ENCODE results near the gene CENPC. TPM values are rescaled to one million over a fixed set of nuclear protein-coding genes. Genes with fewer than 3 reads are reported as not detected.

CENPC gene
- total and polyA plus RNA-seq, 2 experiments from 2014 or later = 21.6 to 24.5 TPM

DNA sequence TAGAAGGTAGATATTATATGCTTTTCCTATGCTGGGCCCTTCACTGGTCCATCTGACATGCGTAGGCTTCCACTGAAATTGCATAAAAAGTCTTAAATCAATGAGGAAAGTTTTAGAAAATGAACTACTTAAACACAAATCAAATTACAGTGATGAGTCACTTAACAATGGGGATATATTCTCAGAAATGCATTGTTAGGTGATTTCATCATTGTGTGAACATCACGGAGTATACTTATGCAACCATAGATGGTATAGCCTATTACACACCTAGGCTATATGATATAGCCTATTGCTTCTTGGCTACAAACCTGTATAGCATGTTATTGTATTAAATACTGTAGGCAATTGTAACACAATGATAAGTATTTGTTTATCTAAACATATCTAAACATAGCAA lies 23.5 kb upstream of the CENPC start:
- Mint-ChIP-seq H3K36me3 (ENCODE audit: low read depth) (no peaks in the 10 kb centered on the region), H3K9me3 (no peaks in the 10 kb centered on the region), H3K4me1 (no peaks in the 10 kb centered on the region), H3K27me3 (ENCODE audit: insufficient read depth, low read depth, poor library complexity) (no peaks in the 10 kb centered on the region), H3K4me3 (no peak overlapping the region), H3K27ac (peak overlapping the region; percentile 35; the same call in 1 of the 2 replicates)
- TF ChIP-seq CREB1 (CRISPR knock-in tag; IDR thresholded peaks at IDR 0.05; ENCODE audit: low read depth) = no peak
- TF ChIP-seq EZH2 (IDR thresholded peaks at IDR 0.05; ENCODE audit: low read depth, unreplicated experiment) = no peak
- TF ChIP-seq ZNF462 (CRISPR knock-in tag; IDR thresholded peaks at IDR 0.05) = no peak
- TF ChIP-seq STAT1 (IDR thresholded peaks at IDR 0.05; ENCODE audit: unreplicated experiment) = no peak
- TF ChIP-seq NANOG (IDR thresholded peaks at IDR 0.05; ENCODE audit: borderline replicate concordance) = no peak
- no peak for TF ChIP-seq ZNF331 (CRISPR knock-in tag; IDR thresholded peaks at IDR 0.05; ENCODE audit: low read depth)
- TF ChIP-seq, protein P1, sequence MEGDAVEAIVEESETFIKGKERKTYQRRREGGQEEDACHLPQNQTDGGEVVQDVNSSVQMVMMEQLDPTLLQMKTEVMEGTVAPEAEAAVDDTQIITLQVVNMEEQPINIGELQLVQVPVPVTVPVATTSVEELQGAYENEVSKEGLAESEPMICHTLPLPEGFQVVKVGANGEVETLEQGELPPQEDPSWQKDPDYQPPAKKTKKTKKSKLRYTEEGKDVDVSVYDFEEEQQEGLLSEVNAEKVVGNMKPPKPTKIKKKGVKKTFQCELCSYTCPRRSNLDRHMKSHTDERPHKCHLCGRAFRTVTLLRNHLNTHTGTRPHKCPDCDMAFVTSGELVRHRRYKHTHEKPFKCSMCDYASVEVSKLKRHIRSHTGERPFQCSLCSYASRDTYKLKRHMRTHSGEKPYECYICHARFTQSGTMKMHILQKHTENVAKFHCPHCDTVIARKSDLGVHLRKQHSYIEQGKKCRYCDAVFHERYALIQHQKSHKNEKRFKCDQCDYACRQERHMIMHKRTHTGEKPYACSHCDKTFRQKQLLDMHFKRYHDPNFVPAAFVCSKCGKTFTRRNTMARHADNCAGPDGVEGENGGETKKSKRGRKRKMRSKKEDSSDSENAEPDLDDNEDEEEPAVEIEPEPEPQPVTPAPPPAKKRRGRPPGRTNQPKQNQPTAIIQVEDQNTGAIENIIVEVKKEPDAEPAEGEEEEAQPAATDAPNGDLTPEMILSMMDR (conservative IDR thresholded peaks at IDR 0.05; ENCODE audit: low read depth in 2 of 2) = no peak
- TF ChIP-seq JUNB (IDR thresholded peaks at IDR 0.05; ENCODE audit: unreplicated experiment) = no peak
- no peak for TF ChIP-seq POLR2AphosphoS5 (IDR thresholded peaks at IDR 0.05; ENCODE audit: low read depth)
- TF ChIP-seq, protein P2, sequence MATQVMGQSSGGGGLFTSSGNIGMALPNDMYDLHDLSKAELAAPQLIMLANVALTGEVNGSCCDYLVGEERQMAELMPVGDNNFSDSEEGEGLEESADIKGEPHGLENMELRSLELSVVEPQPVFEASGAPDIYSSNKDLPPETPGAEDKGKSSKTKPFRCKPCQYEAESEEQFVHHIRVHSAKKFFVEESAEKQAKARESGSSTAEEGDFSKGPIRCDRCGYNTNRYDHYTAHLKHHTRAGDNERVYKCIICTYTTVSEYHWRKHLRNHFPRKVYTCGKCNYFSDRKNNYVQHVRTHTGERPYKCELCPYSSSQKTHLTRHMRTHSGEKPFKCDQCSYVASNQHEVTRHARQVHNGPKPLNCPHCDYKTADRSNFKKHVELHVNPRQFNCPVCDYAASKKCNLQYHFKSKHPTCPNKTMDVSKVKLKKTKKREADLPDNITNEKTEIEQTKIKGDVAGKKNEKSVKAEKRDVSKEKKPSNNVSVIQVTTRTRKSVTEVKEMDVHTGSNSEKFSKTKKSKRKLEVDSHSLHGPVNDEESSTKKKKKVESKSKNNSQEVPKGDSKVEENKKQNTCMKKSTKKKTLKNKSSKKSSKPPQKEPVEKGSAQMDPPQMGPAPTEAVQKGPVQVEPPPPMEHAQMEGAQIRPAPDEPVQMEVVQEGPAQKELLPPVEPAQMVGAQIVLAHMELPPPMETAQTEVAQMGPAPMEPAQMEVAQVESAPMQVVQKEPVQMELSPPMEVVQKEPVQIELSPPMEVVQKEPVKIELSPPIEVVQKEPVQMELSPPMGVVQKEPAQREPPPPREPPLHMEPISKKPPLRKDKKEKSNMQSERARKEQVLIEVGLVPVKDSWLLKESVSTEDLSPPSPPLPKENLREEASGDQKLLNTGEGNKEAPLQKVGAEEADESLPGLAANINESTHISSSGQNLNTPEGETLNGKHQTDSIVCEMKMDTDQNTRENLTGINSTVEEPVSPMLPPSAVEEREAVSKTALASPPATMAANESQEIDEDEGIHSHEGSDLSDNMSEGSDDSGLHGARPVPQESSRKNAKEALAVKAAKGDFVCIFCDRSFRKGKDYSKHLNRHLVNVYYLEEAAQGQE (IDR thresholded peaks at IDR 0.05; ENCODE audit: unreplicated experiment) = no peak
- no peak for TF ChIP-seq EZH2phosphoT487 (IDR thresholded peaks at IDR 0.05; ENCODE audit: unreplicated experiment)
- TF ChIP-seq, protein P3, sequence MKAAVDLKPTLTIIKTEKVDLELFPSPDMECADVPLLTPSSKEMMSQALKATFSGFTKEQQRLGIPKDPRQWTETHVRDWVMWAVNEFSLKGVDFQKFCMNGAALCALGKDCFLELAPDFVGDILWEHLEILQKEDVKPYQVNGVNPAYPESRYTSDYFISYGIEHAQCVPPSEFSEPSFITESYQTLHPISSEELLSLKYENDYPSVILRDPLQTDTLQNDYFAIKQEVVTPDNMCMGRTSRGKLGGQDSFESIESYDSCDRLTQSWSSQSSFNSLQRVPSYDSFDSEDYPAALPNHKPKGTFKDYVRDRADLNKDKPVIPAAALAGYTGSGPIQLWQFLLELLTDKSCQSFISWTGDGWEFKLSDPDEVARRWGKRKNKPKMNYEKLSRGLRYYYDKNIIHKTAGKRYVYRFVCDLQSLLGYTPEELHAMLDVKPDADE (IDR thresholded peaks at IDR 0.05) = no peak
- no peak for TF ChIP-seq ZNF114 (CRISPR knock-in tag; IDR thresholded peaks at IDR 0.05)
- H3K27ac ChIP-seq (ENCODE audit: low read depth) = no peak overlapping the region
- H3K4me1 ChIP-seq (ENCODE audit: insufficient read depth) = no peaks in the 10 kb centered on the region
- no peaks in the 10 kb centered on the region for H4K20me1 ChIP-seq (replicated peaks; ENCODE audit: insufficient read depth)
- no peak overlapping the region for H2AFZ ChIP-seq
- no peaks in the 10 kb centered on the region for H3K9me2 ChIP-seq (ENCODE audit: insufficient read depth)
- no peaks in the 10 kb centered on the region for H3K79me2 ChIP-seq (replicated peaks; ENCODE audit: insufficient read depth)
- H3K36me3 ChIP-seq (ENCODE audit: insufficient read depth) = no peaks in the 10 kb centered on the region
- ATAC-seq (no peak), DNase-seq (ENCODE audit: low spot score) (no peak)
- no peak overlapping the region for H3K4me2 ChIP-seq
- no peaks in the 10 kb centered on the region for H3K27me3 ChIP-seq (ENCODE audit: insufficient read depth)
- H3K4me3 ChIP-seq = no peak overlapping the region
- no peaks in the 10 kb centered on the region for H3F3A ChIP-seq (replicated peaks; ENCODE audit: low read depth)
